HG03139 (cell line): ENCODE data around the gene CAVIN1.
A peak's percentile ranks its signal among the peaks of the same experiment; 100 is the strongest.
"Not testable (repeated sequence)": the region's sequence is repeated elsewhere in the genome, so short reads cannot be mapped to it uniquely, and the experiment has no call there.

Experiments used
- ATAC-seq: cut with Tn5 transposase; IDR thresholded peaks from one replicate; pipeline ENCODE4 v1.9.1; 2021; ENCODE audit not compliant: unreplicated experiment

The CAVIN1 gene

GRCh38 chr17:42406615-42407288 is 16.3 kb downstream of the CAVIN1 start:
- ATAC-seq, result no peak

- ATAC-seq, result no peak
Observed at GRCh38 chr17:42405963-42406495, 17.0 kb downstream of the CAVIN1 start.

- no peak for ATAC-seq
Observed at GRCh38 chr17:42405076-42405475, 18.0 kb downstream of the CAVIN1 start.

GRCh38 chr17:42404326-42405055 is 18.6 kb downstream of the CAVIN1 start:
- ATAC-seq, result no peak

GRCh38 chr17:42403150-42403549 is 19.9 kb downstream of the CAVIN1 start:
- no peak for ATAC-seq

- ATAC-seq, result no peak
Observed at GRCh38 chr17:42402117-42402516, 20.9 kb downstream of the CAVIN1 start.

GRCh38 chr17:42400844-42401375 is 22.1 kb downstream of the CAVIN1 start:
- ATAC-seq, result not testable (repeated sequence)

GRCh38 chr17:42399948-42400843 is 22.9 kb downstream of the CAVIN1 start:
- ATAC-seq, result no peak

- no peak for ATAC-seq
Observed at GRCh38 chr17:42399121-42399520, 23.9 kb downstream of the CAVIN1 start.

- ATAC-seq, result not testable (repeated sequence)
Observed at GRCh38 chr17:42395601-42396000, 27.5 kb downstream of the CAVIN1 start.

GRCh38 chr17:42394838-42395237 is 28.2 kb downstream of the CAVIN1 start:
- no peak for ATAC-seq

- no peak for ATAC-seq
Observed at GRCh38 chr17:42392692-42393415, 30.2 kb downstream of the CAVIN1 start.

- ATAC-seq, result not testable (repeated sequence)
Observed at GRCh38 chr17:42391439-42391838, 31.6 kb downstream of the CAVIN1 start.

GRCh38 chr17:42389899-42390298 is 33.2 kb downstream of the CAVIN1 start:
- no peak for ATAC-seq

GRCh38 chr17:42389135-42389417 is 34.0 kb downstream of the CAVIN1 start:
- peak; percentile 6 for ATAC-seq

- peak; percentile 83 for ATAC-seq
Observed at GRCh38 chr17:42388381-42389134, 34.5 kb downstream of the CAVIN1 start, which contains the start of gene STAT3. Gene STAT3, minus strand, starts transcription at chr17:42388442. Its CDS starts 39,926 bp downstream, at chr17:42348516.

- ATAC-seq, result no peak
Observed at GRCh38 chr17:42387661-42388380, 35.2 kb downstream of the CAVIN1 start.

- no peak for ATAC-seq
Observed at GRCh38 chr17:42386777-42387657, 36.0 kb downstream of the CAVIN1 start.
